ENCODE measurements around the gene PCOLCE2.

GRCh38 chr3:142925140-142925539 lies 36.3 kb upstream of the PCOLCE2 start:
- TF ChIP-seq CTCF (IDR thresholded peaks at IDR 0.05) (no peak), POLR2A (IDR thresholded peaks at IDR 0.05) (no peak), POLR2AphosphoS5 (IDR thresholded peaks at IDR 0.05) (no peak)
